SK-N-SH (cell line): ENCODE data around the gene POP5.

Source experiments
- CTCF ChIP-seq: fragments of 200-600 bp; sonication (generic); IDR thresholded peaks from 2 replicates; pipeline ENCODE4 v1.6.1; 2017; ENCODE audit warnings: antibody characterized with exemption, mild to moderate bottlenecking, moderate library complexity
- EZH2phosphoT487 ChIP-seq: fragments of 200-600 bp; sonication (generic); IDR thresholded peaks from 2 replicates; pipeline ENCODE4 v1.6.1; 2017; ENCODE audit warnings: low read depth, mixed run types, mild to moderate bottlenecking, antibody characterized with exemption, moderate library complexity, borderline replicate concordance
- RCOR1 ChIP-seq: fragments of 150-350 bp; IDR thresholded peaks from 2 replicates; pipeline ENCODE4 v1.6.1; 2017; ENCODE audit warnings: antibody characterized with exemption, low read length
- RFX5 ChIP-seq: IDR thresholded peaks from 2 replicates; pipeline ENCODE4 v1.6.1; 2012; ENCODE audit warnings: mild to moderate bottlenecking, improper control_type of control experiment, low read length
- USF1 ChIP-seq: IDR thresholded peaks from 2 replicates; pipeline ENCODE4 v1.4.0; 2012; ENCODE audit warnings: low read depth, borderline replicate concordance

GRCh38 chr12:120579179-120579578 lies 2.0 kb downstream of the POP5 start:
- TF ChIP-seq RFX5 (no peak), USF1 (no peak), CTCF (no peak), EZH2phosphoT487 (no peak), RCOR1 (no peak)
